GM23338 (cell line): ENCODE results near the gene PAQR4. TPM values are rescaled to one million over a fixed set of nuclear protein-coding genes. Genes with fewer than 3 reads are reported as not detected.
A peak's percentile ranks its signal among the peaks of the same experiment; 100 is the strongest.

Experiments used
- ATAC-seq: fragments of 200-7000 bp; cut with Tn5 transposase; 3 replicates; pipeline ENCODE4 v1.9.1; 2020
- DNase-seq: peaks from one replicate; pipeline ENCODE4 v3.0.0-alpha.2; 2015; ENCODE audit warnings: low spot score
- H2AFZ ChIP-seq: fragments of 200-600 bp; sonication (generic); 2 replicates; pipeline ENCODE4 v1.8.0; 2016; ENCODE audit warnings: antibody characterized with exemption, mild to moderate bottlenecking, moderate library complexity
- H3F3A ChIP-seq: fragments of 200-600 bp; sonication (generic); replicated peaks from 2 replicates; pipeline ENCODE4 v1.8.0; 2017; ENCODE audit warnings: antibody characterized with exemption, mixed run types, low read depth
- H3K27ac ChIP-seq: fragments of 200-600 bp; sonication (generic); 2 replicates; pipeline ENCODE4 v1.6.1; 2016; ENCODE audit warnings: low read depth
- H3K27me3 ChIP-seq: fragments of 200-600 bp; sonication (generic); 2 replicates; pipeline ENCODE4 v1.8.0; 2016; ENCODE audit warnings: mild to moderate bottlenecking, mixed run types, moderate library complexity; ENCODE audit not compliant: insufficient read depth
- H3K36me3 ChIP-seq: fragments of 200-600 bp; sonication (generic); 2 replicates; pipeline ENCODE4 v1.8.0; 2016; ENCODE audit warnings: mild to moderate bottlenecking; ENCODE audit not compliant: insufficient read depth
- H3K4me1 ChIP-seq: fragments of 200-600 bp; sonication (generic); 2 replicates; pipeline ENCODE4 v1.8.0; 2016; ENCODE audit warnings: mild to moderate bottlenecking, moderate library complexity; ENCODE audit not compliant: insufficient read depth
- H3K4me2 ChIP-seq: fragments of 200-600 bp; sonication (generic); 2 replicates; pipeline ENCODE4 v1.7.1; 2017; ENCODE audit warnings: mixed run types
- H3K4me3 ChIP-seq: fragments of 200-600 bp; sonication (generic); 2 replicates; pipeline ENCODE4 v1.6.1; 2016; ENCODE audit warnings: mixed run types
- H3K79me2 ChIP-seq: fragments of 200-600 bp; sonication (generic); replicated peaks from 2 replicates; pipeline ENCODE4 v1.8.0; 2017; ENCODE audit warnings: mild to moderate bottlenecking; ENCODE audit not compliant: insufficient read depth
- H3K9me2 ChIP-seq: fragments of 200-600 bp; sonication (generic); 2 replicates; pipeline ENCODE4 v1.8.0; 2017; ENCODE audit not compliant: insufficient read depth
- H4K20me1 ChIP-seq: fragments of 200-600 bp; sonication (generic); replicated peaks from 2 replicates; pipeline ENCODE4 v1.8.0; 2017; ENCODE audit warnings: mild to moderate bottlenecking; ENCODE audit not compliant: insufficient read depth
- H3K27ac Mint-ChIP-seq: 2 replicates; pipeline ENCODE4 v1.8.0; 2020; ENCODE audit warnings: inconsistent platforms, mild to moderate bottlenecking, moderate library complexity, mixed read lengths
- H3K27me3 Mint-ChIP-seq: 3 replicates; pipeline ENCODE4 v1.8.0; 2022; ENCODE audit warnings: low read depth, mild to moderate bottlenecking, moderate library complexity, mixed read lengths, inconsistent platforms; ENCODE audit not compliant: insufficient read depth, poor library complexity
- H3K36me3 Mint-ChIP-seq: 3 replicates; pipeline ENCODE4 v1.8.0; 2021; ENCODE audit warnings: low read depth, mild to moderate bottlenecking, inconsistent platforms, moderate library complexity, mixed read lengths
- H3K4me1 Mint-ChIP-seq: 3 replicates; pipeline ENCODE4 v1.8.0; 2020; ENCODE audit warnings: mild to moderate bottlenecking, inconsistent platforms, mixed read lengths
- H3K4me3 Mint-ChIP-seq: 3 replicates; pipeline ENCODE4 v1.8.0; 2021; ENCODE audit warnings: moderate library complexity, mild to moderate bottlenecking, inconsistent platforms, mixed read lengths
- H3K9me3 Mint-ChIP-seq: 3 replicates; pipeline ENCODE4 v1.8.0; 2020; ENCODE audit warnings: moderate library complexity, mild to moderate bottlenecking, inconsistent platforms, mixed read lengths
- ETS1 ChIP-seq: IDR thresholded peaks from 2 replicates; pipeline ENCODE4 v1.6.1; 2016; ENCODE audit warnings: antibody characterized with exemption
- EZH2phosphoT487 ChIP-seq: fragments of 200-600 bp; sonication (generic); IDR thresholded peaks from one replicate; pipeline ENCODE4 v1.8.1; 2018; ENCODE audit warnings: antibody characterized with exemption; ENCODE audit not compliant: unreplicated experiment
- JUNB ChIP-seq: IDR thresholded peaks from one replicate; pipeline ENCODE4 v1.6.1; 2016; ENCODE audit warnings: antibody characterized with exemption; ENCODE audit not compliant: unreplicated experiment
- NANOG ChIP-seq: IDR thresholded peaks from 2 replicates; pipeline ENCODE4 v1.6.1; 2016; ENCODE audit warnings: antibody characterized with exemption, borderline replicate concordance
- POLR2AphosphoS5 ChIP-seq: IDR thresholded peaks from 2 replicates; pipeline ENCODE4 v1.6.1; 2016; ENCODE audit warnings: antibody characterized with exemption, low read depth
- REST ChIP-seq: IDR thresholded peaks from one replicate; pipeline ENCODE4 v1.6.1; 2018; ENCODE audit warnings: antibody characterized with exemption; ENCODE audit not compliant: unreplicated experiment
- STAT1 ChIP-seq: IDR thresholded peaks from one replicate; pipeline ENCODE4 v1.6.1; 2016; ENCODE audit warnings: antibody characterized with exemption; ENCODE audit not compliant: unreplicated experiment
- ZNF114 ChIP-seq: fragments of 250-450 bp; sonication (Bioruptor Pico); IDR thresholded peaks from 2 replicates; pipeline ENCODE4 v1.5.0; 2020; ENCODE audit warnings: mild to moderate bottlenecking, moderate library complexity
- ZNF331 ChIP-seq: fragments of 250-450 bp; sonication (Bioruptor Pico); IDR thresholded peaks from 2 replicates; pipeline ENCODE4 v1.5.0; 2020; ENCODE audit warnings: low read depth, mild to moderate bottlenecking, moderate library complexity
- ZNF462 ChIP-seq: fragments of 250-450 bp; sonication (Bioruptor Pico); IDR thresholded peaks from 2 replicates; pipeline ENCODE4 v1.5.0; 2020; ENCODE audit warnings: mild to moderate bottlenecking, moderate library complexity
- polyA plus RNA-seq: library from polyadenylated mRNA; unstranded; fragments of >200 nt; fragmentation: Nextera tagmentation; extraction: Ambion mirVana; gene quantifications from 2 replicates; pipeline ENCODE4 v1.2.1, GENCODE V29; 2016
- total RNA-seq: library from RNA; depleted of rRNA; stranded (reverse); fragments of >200 nt; shearing (Covaris generic); gene quantifications from 2 replicates; pipeline ENCODE4 v1.2.3, GENCODE V29; 2014

Gene PAQR4
- total and polyA plus RNA-seq, 2 experiments from 2014 or later: 7.0 to 29.3 TPM

GRCh38 chr16:3013998-3014690 lies 45.0 kb downstream of the PAQR4 start:
- Mint-ChIP-seq H3K9me3 (peaks cover 7% of the 10 kb centered on the region; the same call in 2 of the 3 replicates), H3K27me3 (peaks cover 53% of the 10 kb centered on the region), H3K36me3 (peaks cover 34% of the 10 kb centered on the region), H3K4me3 (peak overlapping the region; percentile 95), H3K27ac (no peak overlapping the region; the same call in 1 of the 2 replicates), H3K4me1 (peaks cover 57% of the 10 kb centered on the region)
- peaks cover 74% of the 10 kb centered on the region for H3K4me1 ChIP-seq
- ATAC-seq: no peak; the same call in 2 of the 3 replicates
- DNase-seq: peak; percentile 54
- peaks cover 11% of the 10 kb centered on the region for H3K27me3 ChIP-seq
- peak overlapping the region; percentile 88 for H3K4me2 ChIP-seq
- H3F3A ChIP-seq: peaks cover 55% of the 10 kb centered on the region
- H3K27ac ChIP-seq: peak overlapping the region; percentile 45; the same call in 1 of the 2 replicates
- H3K4me3 ChIP-seq: peak overlapping the region; percentile 68
- H3K9me2 ChIP-seq: no peaks in the 10 kb centered on the region
- TF ChIP-seq NANOG: no peak
- peak; percentile 54 for TF ChIP-seq POLR2AphosphoS5
- no peaks in the 10 kb centered on the region for H3K36me3 ChIP-seq
- peaks cover 24% of the 10 kb centered on the region for H3K79me2 ChIP-seq
- H2AFZ ChIP-seq: no peak overlapping the region
- peaks cover 25% of the 10 kb centered on the region for H4K20me1 ChIP-seq

GRCh38 chr16:3014971-3015370 lies 45.8 kb downstream of the PAQR4 start:
- peaks cover 24% of the 10 kb centered on the region for H3K79me2 ChIP-seq
- DNase-seq (no peak), ATAC-seq (no peak)
- H3K27me3 ChIP-seq: peaks cover 11% of the 10 kb centered on the region
- no peak overlapping the region; the same call in 1 of the 2 replicates for H3K27ac Mint-ChIP-seq
- no peaks in the 10 kb centered on the region for H3K9me2 ChIP-seq
- peak overlapping the region; percentile 95 for H3K4me3 Mint-ChIP-seq
- H3K36me3 ChIP-seq: no peaks in the 10 kb centered on the region
- H3K36me3 Mint-ChIP-seq: peaks cover 34% of the 10 kb centered on the region
- peaks cover 71% of the 10 kb centered on the region for H3K4me1 ChIP-seq
- peak overlapping the region; percentile 88; the same call in 1 of the 2 replicates for H3K4me2 ChIP-seq
- H3K27ac ChIP-seq: no peak overlapping the region
- H3K9me3 Mint-ChIP-seq: peaks cover 7% of the 10 kb centered on the region; the same call in 2 of the 3 replicates
- peaks cover 54% of the 10 kb centered on the region for H3K4me1 Mint-ChIP-seq
- peaks cover 53% of the 10 kb centered on the region for H3F3A ChIP-seq
- H3K27me3 Mint-ChIP-seq: peaks cover 52% of the 10 kb centered on the region
- 0 out of 2 replicates have a peak overlapping the region, but pooled peaks have one; percentile 26 for H3K4me3 ChIP-seq
- no peak overlapping the region for H2AFZ ChIP-seq
- peaks cover 25% of the 10 kb centered on the region for H4K20me1 ChIP-seq
- TF ChIP-seq ETS1 (no peak), JUNB (no peak), ZNF331 (CRISPR knock-in tag) (no peak), EZH2phosphoT487 (no peak), ZNF462 (CRISPR knock-in tag) (no peak), NANOG (no peak), STAT1 (no peak), ZNF114 (no peak), REST (no peak), POLR2AphosphoS5 (no peak)
